ENCODE measurements around the gene UBL7.

- TF ChIP-seq EZH2 (IDR thresholded peaks at IDR 0.05; ENCODE audit: low read depth) (no peak), CTCF (conservative IDR thresholded peaks at IDR 0.05) (no peak)
Observed at GRCh38 chr15:74499366-74499765, 38.4 kb upstream of the UBL7 start.
